Cardiac muscle cell (in vitro differentiated cells and primary cell): Measurements from ENCODE around the gene POP4. TPM values are rescaled to one million over a fixed set of nuclear protein-coding genes. Genes with fewer than 3 reads are reported as not detected.

Experiments used
- DNase-seq, 2 donors: peaks; one replicate each; pipeline versions ENCODE4 v3.0.0 to v3.0.0-alpha.2; 2010 to 2017; ENCODE audit warnings: low read depth in 1 of 2, low spot score in 1 of 2
- H3K27ac ChIP-seq: fragments of 200-600 bp; sonication (generic); 2 replicates; pipeline ENCODE4 v1.5.1; 2016
- H3K27me3 ChIP-seq: fragments of 200-600 bp; sonication (generic); 2 replicates; pipeline ENCODE4 v1.6.0; 2016; ENCODE audit warnings: control low read depth
- H3K36me3 ChIP-seq: fragments of 200-600 bp; sonication (generic); 2 replicates; pipeline ENCODE4 v1.5.1; 2016; ENCODE audit warnings: control low read depth
- H3K4me1 ChIP-seq: fragments of 200-600 bp; sonication (generic); 2 replicates; pipeline ENCODE4 v1.8.1; 2017; ENCODE audit warnings: low read depth, mild to moderate bottlenecking, mixed run types
- H3K4me3 ChIP-seq: fragments of 200-600 bp; sonication (generic); 2 replicates; pipeline ENCODE4 v1.5.1; 2016; ENCODE audit warnings: mild to moderate bottlenecking
- H3K9me3 ChIP-seq: fragments of 200-600 bp; sonication (generic); 2 replicates; pipeline ENCODE4 v1.5.1; 2017; ENCODE audit warnings: low read depth, mild to moderate bottlenecking, control low read depth
- CTCF ChIP-seq: IDR thresholded peaks from 2 replicates; pipeline ENCODE4 v1.5.1; 2012; ENCODE audit warnings: low read depth, mild to moderate bottlenecking, low read length
- polyA plus RNA-seq: library from polyadenylated mRNA; unstranded; fragments of >200 nt; fragmentation: Nextera tagmentation; extraction: Ambion mirVana; gene quantifications from 2 replicates; pipeline ENCODE4 v1.2.1, GENCODE V29; 2016
- total RNA-seq: library from RNA; depleted of rRNA; stranded (reverse); fragments of >200 nt; gene quantifications from 2 replicates; pipeline ENCODE4 v1.2.3, GENCODE V29; 2016

POP4 gene
- total and polyA plus RNA-seq, 2 experiments from 2014 or later = 32.0 to 86.7 TPM

- Histone ChIP-seq H3K36me3 (peaks cover under 1% of the 10 kb centered on the region), H3K4me1 (peaks cover 9% of the 10 kb centered on the region), H3K27me3 (no peaks in the 10 kb centered on the region), H3K9me3 (no peaks in the 10 kb centered on the region), H3K4me3 (peak overlapping the region; percentile 95), H3K27ac (peak overlapping the region; percentile 97)
- no peak for TF ChIP-seq CTCF
- no peak for DNase-seq
Observed at GRCh38 chr19:29606420-29606747, 301 bp downstream of the POP4 start.

DNA sequence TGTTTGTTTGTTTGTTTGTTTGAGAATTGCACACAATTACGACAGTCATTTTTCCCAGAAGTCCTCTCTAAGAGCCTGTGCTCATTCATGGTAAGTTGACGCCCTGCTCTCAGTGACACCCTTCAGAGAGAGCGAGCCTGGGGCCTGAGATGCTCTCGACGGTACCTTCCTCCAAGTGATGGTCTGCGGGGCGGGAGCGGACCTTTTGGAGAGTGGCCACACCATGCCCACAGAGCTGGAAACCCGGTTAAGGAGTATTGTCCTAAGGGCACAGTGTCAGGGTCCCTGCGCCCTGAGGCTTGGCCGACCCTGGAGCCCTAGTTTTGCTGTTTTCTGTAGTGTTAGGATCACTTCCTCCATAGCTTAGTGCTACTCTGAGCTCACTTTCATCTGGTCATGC, 3.6 kb downstream of the POP4 start:
- Histone ChIP-seq H3K9me3 (no peaks in the 10 kb centered on the region), H3K27me3 (no peaks in the 10 kb centered on the region), H3K4me3 (no peak overlapping the region), H3K36me3 (peaks cover 15% of the 10 kb centered on the region), H3K27ac (no peak overlapping the region), H3K4me1 (peaks cover 9% of the 10 kb centered on the region)
- DNase-seq = no peak
- TF ChIP-seq CTCF = no peak

GRCh38 chr19:29610213-29610573, 4.1 kb downstream of the POP4 start:
- no peak for TF ChIP-seq CTCF
- Histone ChIP-seq H3K27ac (no peak overlapping the region), H3K36me3 (peaks cover 15% of the 10 kb centered on the region), H3K4me3 (no peak overlapping the region), H3K9me3 (no peaks in the 10 kb centered on the region), H3K27me3 (no peaks in the 10 kb centered on the region), H3K4me1 (peaks cover 5% of the 10 kb centered on the region)
- DNase-seq = no peak

DNA sequence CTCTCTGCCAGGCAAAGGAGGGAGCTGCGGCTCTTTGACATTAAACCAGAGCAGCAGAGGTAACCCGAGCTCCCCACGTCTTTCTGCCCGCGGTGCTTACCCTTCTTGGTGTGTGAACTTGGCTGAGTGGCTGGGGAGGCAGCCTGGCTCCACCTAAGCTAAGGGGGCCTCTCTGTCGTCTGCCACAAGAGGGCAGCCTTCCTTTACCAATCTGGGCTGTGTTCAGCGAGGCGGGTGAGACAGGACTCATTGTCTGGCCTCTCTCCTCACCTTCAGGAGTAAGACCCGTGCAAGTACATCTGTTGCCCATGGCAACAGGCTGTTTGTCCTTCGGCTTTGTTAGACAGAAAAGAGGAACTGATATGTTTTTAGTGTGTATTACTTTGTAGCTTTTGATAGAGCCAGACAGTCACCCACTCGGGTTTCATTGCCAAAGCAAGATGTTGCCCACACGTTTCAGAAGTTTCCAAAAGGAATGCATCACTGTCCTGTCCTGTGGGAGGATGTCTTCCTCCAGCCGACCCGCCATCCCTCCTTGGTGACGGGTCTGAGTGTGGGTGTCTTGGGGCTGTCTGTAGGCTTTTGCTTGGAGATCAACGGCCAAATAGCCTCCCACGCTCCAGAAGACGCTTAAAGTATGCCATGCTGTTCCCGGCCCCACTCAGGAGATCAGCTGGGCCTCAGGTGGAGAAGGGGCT, 4.6 kb downstream of the POP4 start:
- H3K4me1 ChIP-seq = peaks cover 5% of the 10 kb centered on the region
- H3K27me3 ChIP-seq = no peaks in the 10 kb centered on the region
- DNase-seq = peak; percentile 81 to 90
- H3K27ac ChIP-seq = no peak overlapping the region
- no peaks in the 10 kb centered on the region for H3K9me3 ChIP-seq
- peak; percentile 91 for TF ChIP-seq CTCF
- H3K4me3 ChIP-seq = no peak overlapping the region
- peaks cover 17% of the 10 kb centered on the region for H3K36me3 ChIP-seq

- TF ChIP-seq CTCF = no peak
- Histone ChIP-seq H3K36me3 (peaks cover 19% of the 10 kb centered on the region), H3K4me1 (no peaks in the 10 kb centered on the region), H3K4me3 (no peak overlapping the region), H3K9me3 (no peaks in the 10 kb centered on the region), H3K27me3 (no peaks in the 10 kb centered on the region), H3K27ac (no peak overlapping the region)
- DNase-seq = no peak
Observed at GRCh38 chr19:29612121-29612520, 6.0 kb downstream of the POP4 start.
